T-helper 1 cell treated with Interleukin-12 subunit alpha and Interleukin-12 subunit beta and Interleukin-4 antibody, amounts not matched to agents 30 μg/mL and 1 μg/mL, for 36 hours (primary cell): ENCODE results near the gene VCL.
"Not testable (repeated sequence)": the region's sequence is repeated elsewhere in the genome, so short reads cannot be mapped to it uniquely, and the experiment has no call there.

Experiments used
- H3K27ac Mint-ChIP-seq: one replicate; pipeline ENCODE4 v1.8.0; 2021; ENCODE audit warnings: mild to moderate bottlenecking, mixed read lengths
- H3K27me3 Mint-ChIP-seq: one replicate; pipeline ENCODE4 v1.8.0; 2021; ENCODE audit warnings: low read depth, mixed read lengths
- H3K36me3 Mint-ChIP-seq: one replicate; pipeline ENCODE4 v1.8.0; 2021; ENCODE audit warnings: low read depth, mixed read lengths
- H3K4me1 Mint-ChIP-seq: one replicate; pipeline ENCODE4 v1.8.0; 2021; ENCODE audit warnings: low read depth, mixed read lengths
- H3K4me3 Mint-ChIP-seq: one replicate; pipeline ENCODE4 v1.8.0; 2021; ENCODE audit warnings: mild to moderate bottlenecking, moderate library complexity, mixed read lengths
- H3K9me3 Mint-ChIP-seq: one replicate; pipeline ENCODE4 v1.8.0; 2021; ENCODE audit warnings: mixed read lengths

VCL gene

GRCh38 chr10:74008212-74008731 is 10.4 kb downstream of the VCL start:
- no peaks in the 10 kb centered on the region for H3K27me3 Mint-ChIP-seq
- H3K36me3 Mint-ChIP-seq, result peaks cover 11% of the 10 kb centered on the region
- H3K27ac Mint-ChIP-seq, result no peak overlapping the region
- no peaks in the 10 kb centered on the region for H3K9me3 Mint-ChIP-seq
- peaks cover 35% of the 10 kb centered on the region for H3K4me1 Mint-ChIP-seq
- no peak overlapping the region for H3K4me3 Mint-ChIP-seq

- no peaks in the 10 kb centered on the region for H3K9me3 Mint-ChIP-seq
- H3K27me3 Mint-ChIP-seq, result no peaks in the 10 kb centered on the region
- no peak overlapping the region for H3K27ac Mint-ChIP-seq
- peaks cover 32% of the 10 kb centered on the region for H3K4me1 Mint-ChIP-seq
- peaks cover 11% of the 10 kb centered on the region for H3K36me3 Mint-ChIP-seq
- H3K4me3 Mint-ChIP-seq, result no peak overlapping the region
Observed at GRCh38 chr10:74011017-74011416, 13.1 kb downstream of the VCL start.

GRCh38 chr10:74011770-74012169 is 13.9 kb downstream of the VCL start:
- no peaks in the 10 kb centered on the region for H3K27me3 Mint-ChIP-seq
- no peak overlapping the region for H3K27ac Mint-ChIP-seq
- peaks cover 32% of the 10 kb centered on the region for H3K4me1 Mint-ChIP-seq
- H3K9me3 Mint-ChIP-seq, result no peaks in the 10 kb centered on the region
- no peak overlapping the region for H3K4me3 Mint-ChIP-seq
- H3K36me3 Mint-ChIP-seq, result peaks cover 11% of the 10 kb centered on the region

GRCh38 chr10:74012480-74012879 is 14.6 kb downstream of the VCL start:
- H3K27me3 Mint-ChIP-seq, result no peaks in the 10 kb centered on the region
- H3K4me3 Mint-ChIP-seq, result no peak overlapping the region
- peaks cover 32% of the 10 kb centered on the region for H3K4me1 Mint-ChIP-seq
- peaks cover 11% of the 10 kb centered on the region for H3K36me3 Mint-ChIP-seq
- no peak overlapping the region for H3K27ac Mint-ChIP-seq
- H3K9me3 Mint-ChIP-seq, result no peaks in the 10 kb centered on the region

GRCh38 chr10:74013004-74013403 is 15.1 kb downstream of the VCL start:
- Mint-ChIP-seq H3K4me1 (peaks cover 32% of the 10 kb centered on the region), H3K27ac (no peak overlapping the region), H3K9me3 (no peaks in the 10 kb centered on the region), H3K4me3 (no peak overlapping the region), H3K27me3 (no peaks in the 10 kb centered on the region), H3K36me3 (peaks cover 11% of the 10 kb centered on the region)

GRCh38 chr10:74014574-74014973 is 16.7 kb downstream of the VCL start:
- H3K27ac Mint-ChIP-seq, H3K9me3 Mint-ChIP-seq, H3K4me3 Mint-ChIP-seq, H3K27me3 Mint-ChIP-seq: not testable (repeated sequence)
- peaks cover 24% of the 10 kb centered on the region for H3K4me1 Mint-ChIP-seq
- H3K36me3 Mint-ChIP-seq, result peaks cover 13% of the 10 kb centered on the region

- no peak overlapping the region for H3K27ac Mint-ChIP-seq
Observed at GRCh38 chr10:74018241-74018640, 20.3 kb downstream of the VCL start.

GRCh38 chr10:74021248-74022055 is 23.5 kb downstream of the VCL start:
- Mint-ChIP-seq H3K36me3 (peaks cover 7% of the 10 kb centered on the region), H3K4me1 (peaks cover 8% of the 10 kb centered on the region), H3K9me3 (no peaks in the 10 kb centered on the region), H3K27me3 (no peaks in the 10 kb centered on the region), H3K4me3 (no peak overlapping the region), H3K27ac (no peak overlapping the region)

More at GRCh38 chr10:74018241-74018640, 20.3 kb downstream of the VCL start:
- H3K4me3 Mint-ChIP-seq, result no peak overlapping the region
- no peaks in the 10 kb centered on the region for H3K27me3 Mint-ChIP-seq
- H3K36me3 Mint-ChIP-seq, result peaks cover 5% of the 10 kb centered on the region
- H3K9me3 Mint-ChIP-seq, result no peaks in the 10 kb centered on the region
- peaks cover 8% of the 10 kb centered on the region for H3K4me1 Mint-ChIP-seq

GRCh38 chr10:74022926-74023629 is 25.2 kb downstream of the VCL start:
- Mint-ChIP-seq H3K27me3 (no peaks in the 10 kb centered on the region), H3K27ac (no peak overlapping the region), H3K4me1 (peaks cover 9% of the 10 kb centered on the region), H3K4me3 (no peak overlapping the region), H3K36me3 (peaks cover 7% of the 10 kb centered on the region), H3K9me3 (no peaks in the 10 kb centered on the region)

- Mint-ChIP-seq H3K36me3 (peaks cover 7% of the 10 kb centered on the region), H3K27me3 (no peaks in the 10 kb centered on the region), H3K9me3 (no peaks in the 10 kb centered on the region), H3K4me1 (peaks cover 9% of the 10 kb centered on the region), H3K4me3 (no peak overlapping the region), H3K27ac (no peak overlapping the region)
Observed at GRCh38 chr10:74024600-74024999, 26.7 kb downstream of the VCL start.

- H3K4me1 Mint-ChIP-seq, result peaks cover 9% of the 10 kb centered on the region
- no peaks in the 10 kb centered on the region for H3K9me3 Mint-ChIP-seq
- no peak overlapping the region for H3K4me3 Mint-ChIP-seq
- no peaks in the 10 kb centered on the region for H3K27me3 Mint-ChIP-seq
- peaks cover 7% of the 10 kb centered on the region for H3K36me3 Mint-ChIP-seq
- no peak overlapping the region for H3K27ac Mint-ChIP-seq
Observed at GRCh38 chr10:74025380-74025978, 27.6 kb downstream of the VCL start.

GRCh38 chr10:74026428-74027015 is 28.6 kb downstream of the VCL start:
- Mint-ChIP-seq H3K4me3 (no peak overlapping the region), H3K27me3 (no peaks in the 10 kb centered on the region), H3K27ac (no peak overlapping the region), H3K36me3 (peaks cover 10% of the 10 kb centered on the region), H3K4me1 (peaks cover 5% of the 10 kb centered on the region), H3K9me3 (no peaks in the 10 kb centered on the region)

- H3K4me1 Mint-ChIP-seq, result peaks cover 2% of the 10 kb centered on the region
- H3K27ac Mint-ChIP-seq, result no peak overlapping the region
- peaks cover 10% of the 10 kb centered on the region for H3K36me3 Mint-ChIP-seq
- no peaks in the 10 kb centered on the region for H3K9me3 Mint-ChIP-seq
- H3K4me3 Mint-ChIP-seq, result no peak overlapping the region
- H3K27me3 Mint-ChIP-seq, result no peaks in the 10 kb centered on the region
Observed at GRCh38 chr10:74027702-74028101, 29.8 kb downstream of the VCL start.

GRCh38 chr10:74029943-74030342 is 32.0 kb downstream of the VCL start:
- no peak overlapping the region for H3K4me3 Mint-ChIP-seq
- H3K27ac Mint-ChIP-seq, result no peak overlapping the region
- H3K4me1 Mint-ChIP-seq, result peaks cover 10% of the 10 kb centered on the region
- H3K36me3 Mint-ChIP-seq, result peaks cover 11% of the 10 kb centered on the region
- no peaks in the 10 kb centered on the region for H3K9me3 Mint-ChIP-seq
- no peaks in the 10 kb centered on the region for H3K27me3 Mint-ChIP-seq
